ENCODE data around the gene EFNB2.

Gene EFNB2

DNA sequence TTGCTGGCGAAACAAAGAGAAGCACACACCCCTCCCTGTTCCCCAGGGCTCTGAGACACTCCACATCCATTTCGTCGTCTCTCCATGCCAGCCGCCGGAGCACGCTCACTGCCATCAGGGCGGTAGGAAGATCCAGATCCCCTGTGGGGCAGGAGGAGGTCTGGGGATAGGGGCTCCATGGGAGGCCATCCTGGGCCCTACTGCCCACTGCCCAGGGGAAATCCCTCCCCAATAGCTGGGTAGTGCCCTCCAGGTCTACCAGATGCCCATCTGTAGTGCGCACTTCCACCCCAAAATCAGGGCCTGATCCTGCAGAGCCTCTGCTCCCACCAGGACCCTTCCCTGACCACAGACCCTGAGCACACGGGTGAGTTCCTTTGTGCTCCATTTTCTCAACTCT is 80.3 kb downstream of the EFNB2 start:
- H3K4ac ChIP-seq (ENCODE audit: low read depth in 1 of 2, low read length in 2 of 2): no peak overlapping the region
- no peak overlapping the region for H2BK12ac ChIP-seq (ENCODE audit: low read length in 2 of 2)
- H3K79me1 ChIP-seq (replicated peaks; ENCODE audit: low read length, poor library complexity, severe bottlenecking): no peaks in the 10 kb centered on the region
- DNase-seq: no peak
- no peak overlapping the region for H3K27ac ChIP-seq (ENCODE audit: low read length, poor library complexity, severe bottlenecking)
- H3K4me2 ChIP-seq (ENCODE audit: low read length, poor library complexity, severe bottlenecking): no peak overlapping the region
- no peak overlapping the region for H4K8ac ChIP-seq (ENCODE audit: low read length)
- H3K14ac ChIP-seq (ENCODE audit: low read length in 2 of 2): no peak overlapping the region
- no peak overlapping the region for H3K23ac ChIP-seq (ENCODE audit: low read length in 2 of 2)
- no peak overlapping the region for H2AFZ ChIP-seq (ENCODE audit: low read depth, low read length)
- no peak overlapping the region for H2BK120ac ChIP-seq (ENCODE audit: low read depth, low read length)
- no peak overlapping the region for H3K18ac ChIP-seq (ENCODE audit: low read depth in 1 of 2, low read length in 2 of 2)
- WGBS: 100% methylated on average over 5 of the region's 9 CpGs
- no peak overlapping the region for H3K9ac ChIP-seq (ENCODE audit: low read length)
- H2BK5ac ChIP-seq (ENCODE audit: low read depth, low read length, poor library complexity, severe bottlenecking): no peak overlapping the region
- H3K4me1 ChIP-seq (ENCODE audit: control insufficient read depth, insufficient read depth, low read depth, low read length): no peaks in the 10 kb centered on the region
- H3K36me3 ChIP-seq (ENCODE audit: control insufficient read depth in 1 of 2, insufficient read depth in 2 of 2, low read depth in 1 of 2, low read length in 2 of 2): no peaks in the 10 kb centered on the region
- H4K91ac ChIP-seq (ENCODE audit: low read length): no peak overlapping the region
- no peak overlapping the region for H2BK15ac ChIP-seq (ENCODE audit: low read depth, poor library complexity, severe bottlenecking)
- H2AK5ac ChIP-seq (ENCODE audit: low read length, severe bottlenecking): no peak overlapping the region
- no peaks in the 10 kb centered on the region for H3K9me3 ChIP-seq (ENCODE audit: control insufficient read depth, low read length)
- H3K4me3 ChIP-seq (ENCODE audit: insufficient read depth in 1 of 2, low read depth in 1 of 2, low read length in 2 of 2): no peak overlapping the region
- peaks cover 0 to 19% of the 10 kb centered on the region in 2 experiments for H3K27me3 ChIP-seq (ENCODE audit: control insufficient read depth in 1 of 2, insufficient read depth in 1 of 2, low read length in 2 of 2)

DNA sequence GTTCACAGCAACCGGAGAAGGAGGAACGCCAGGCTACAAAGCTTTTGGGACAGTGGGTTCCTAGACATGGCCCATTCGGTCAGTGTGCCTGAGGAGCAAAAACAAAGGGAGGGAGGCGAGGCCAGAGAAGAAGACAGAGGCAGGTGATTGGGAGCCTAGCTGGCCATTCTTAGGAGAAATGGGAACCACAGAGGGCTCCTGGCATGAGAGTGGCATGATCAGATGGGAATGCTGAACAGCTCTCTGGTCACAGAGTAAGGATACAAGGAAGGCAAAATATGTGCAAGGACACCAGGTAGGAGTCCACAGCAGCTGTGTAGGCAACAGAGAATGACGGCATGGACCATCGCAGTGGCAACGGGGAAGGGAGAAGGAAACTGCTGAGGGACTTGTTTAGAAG is 82.4 kb downstream of the EFNB2 start:
- Histone ChIP-seq H3K14ac (ENCODE audit: low read length in 2 of 2) (no peak overlapping the region), H4K8ac (ENCODE audit: low read length) (no peak overlapping the region), H2BK12ac (ENCODE audit: low read length in 2 of 2) (no peak overlapping the region), H4K91ac (ENCODE audit: low read length) (no peak overlapping the region), H2BK120ac (ENCODE audit: low read depth, low read length) (no peak overlapping the region), H3K9me3 (ENCODE audit: control insufficient read depth, low read length) (no peaks in the 10 kb centered on the region), H2AFZ (ENCODE audit: low read depth, low read length) (no peak overlapping the region), H3K36me3 (ENCODE audit: control insufficient read depth in 1 of 2, insufficient read depth in 2 of 2, low read depth in 1 of 2, low read length in 2 of 2) (no peaks in the 10 kb centered on the region), H3K27ac (ENCODE audit: low read length, poor library complexity, severe bottlenecking) (no peak overlapping the region), H3K4me3 (ENCODE audit: insufficient read depth in 1 of 2, low read depth in 1 of 2, low read length in 2 of 2) (no peak overlapping the region), H3K23ac (ENCODE audit: low read length in 2 of 2) (no peak overlapping the region), H2BK5ac (ENCODE audit: low read depth, low read length, poor library complexity, severe bottlenecking) (no peak overlapping the region), H2BK15ac (ENCODE audit: low read depth, poor library complexity, severe bottlenecking) (no peak overlapping the region), H3K4me2 (ENCODE audit: low read length, poor library complexity, severe bottlenecking) (no peak overlapping the region), H3K18ac (ENCODE audit: low read depth in 1 of 2, low read length in 2 of 2) (no peak overlapping the region), H3K27me3 (ENCODE audit: control insufficient read depth in 1 of 2, insufficient read depth in 1 of 2, low read length in 2 of 2) (peaks cover 0 to 19% of the 10 kb centered on the region in 2 experiments), H3K9ac (ENCODE audit: low read length) (no peak overlapping the region), H3K4me1 (ENCODE audit: control insufficient read depth, insufficient read depth, low read depth, low read length) (no peaks in the 10 kb centered on the region), H3K79me1 (replicated peaks; ENCODE audit: low read length, poor library complexity, severe bottlenecking) (no peaks in the 10 kb centered on the region), H3K4ac (ENCODE audit: low read depth in 1 of 2, low read length in 2 of 2) (no peak overlapping the region), H2AK5ac (ENCODE audit: low read length, severe bottlenecking) (no peak overlapping the region)
- no peak for DNase-seq
- 96% methylated on average over 7 of the region's 7 CpGs for WGBS

DNA sequence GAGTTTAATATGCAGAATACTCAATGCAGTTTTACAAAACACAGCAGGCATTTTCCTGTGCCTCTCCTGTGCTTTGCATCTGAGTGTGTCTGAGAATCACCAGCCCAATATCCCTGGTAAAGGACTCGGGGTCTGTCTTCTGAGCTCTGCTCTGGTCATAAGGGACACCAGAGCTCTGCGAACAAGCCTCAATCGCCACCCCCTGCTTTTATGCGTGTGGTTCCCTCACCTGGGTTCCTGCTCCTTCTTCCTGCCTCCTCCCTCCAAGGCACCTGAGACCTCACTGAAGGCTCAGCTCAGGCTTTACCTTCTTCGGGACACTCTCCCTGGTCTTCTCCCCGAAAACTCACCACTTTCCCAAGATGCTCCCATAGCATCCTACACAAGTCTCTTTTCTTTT is 84.5 kb downstream of the EFNB2 start:
- Histone ChIP-seq H3K27me3 (ENCODE audit: control insufficient read depth in 1 of 2, insufficient read depth in 1 of 2, low read length in 2 of 2) (peaks cover 0 to 19% of the 10 kb centered on the region in 2 experiments), H3K23ac (ENCODE audit: low read length in 2 of 2) (no peak overlapping the region), H4K91ac (ENCODE audit: low read length) (no peak overlapping the region), H3K4me3 (ENCODE audit: insufficient read depth in 1 of 2, low read depth in 1 of 2, low read length in 2 of 2) (no peak overlapping the region), H2BK120ac (ENCODE audit: low read depth, low read length) (no peak overlapping the region), H3K4me1 (ENCODE audit: control insufficient read depth, insufficient read depth, low read depth, low read length) (peaks cover 2% of the 10 kb centered on the region), H3K27ac (ENCODE audit: low read length, poor library complexity, severe bottlenecking) (no peak overlapping the region), H2BK12ac (ENCODE audit: low read length in 2 of 2) (no peak overlapping the region), H3K14ac (ENCODE audit: low read length in 2 of 2) (no peak overlapping the region), H3K4ac (ENCODE audit: low read depth in 1 of 2, low read length in 2 of 2) (no peak overlapping the region), H2AFZ (ENCODE audit: low read depth, low read length) (no peak overlapping the region), H3K79me1 (replicated peaks; ENCODE audit: low read length, poor library complexity, severe bottlenecking) (no peaks in the 10 kb centered on the region), H3K36me3 (ENCODE audit: control insufficient read depth in 1 of 2, insufficient read depth in 2 of 2, low read depth in 1 of 2, low read length in 2 of 2) (no peaks in the 10 kb centered on the region), H4K8ac (ENCODE audit: low read length) (no peak overlapping the region), H3K9ac (ENCODE audit: low read length) (no peak overlapping the region), H2BK5ac (ENCODE audit: low read depth, low read length, poor library complexity, severe bottlenecking) (no peak overlapping the region), H3K9me3 (ENCODE audit: control insufficient read depth, low read length) (no peaks in the 10 kb centered on the region), H2BK15ac (ENCODE audit: low read depth, poor library complexity, severe bottlenecking) (no peak overlapping the region), H3K4me2 (ENCODE audit: low read length, poor library complexity, severe bottlenecking) (no peak overlapping the region), H2AK5ac (ENCODE audit: low read length, severe bottlenecking) (no peak overlapping the region), H3K18ac (ENCODE audit: low read depth in 1 of 2, low read length in 2 of 2) (no peak overlapping the region)
- WGBS: 85% methylated on average over 6 of the region's 6 CpGs
- no peak for DNase-seq

DNA sequence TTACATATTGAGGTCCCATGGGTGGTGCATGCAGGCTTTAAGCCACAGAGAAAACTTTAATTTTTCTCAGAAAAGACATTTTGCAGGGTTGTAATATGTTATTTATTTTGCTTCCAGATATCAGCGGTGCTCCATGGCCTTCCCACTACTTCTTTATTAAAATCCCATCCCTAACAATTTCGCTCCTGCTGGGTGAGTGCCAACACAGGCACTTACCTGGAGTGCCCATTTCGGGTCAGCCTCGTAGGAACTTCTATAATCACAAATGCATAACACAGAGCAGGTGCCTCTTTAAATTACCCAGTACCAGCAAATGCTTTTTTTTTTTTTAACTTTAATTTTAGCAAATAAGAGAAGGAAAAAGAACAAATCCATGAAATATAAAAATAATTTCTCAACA is 86.4 kb downstream of the EFNB2 start:
- Histone ChIP-seq H4K91ac (ENCODE audit: low read length) (no peak overlapping the region), H3K27me3 (ENCODE audit: control insufficient read depth in 1 of 2, insufficient read depth in 1 of 2, low read length in 2 of 2) (peaks cover 0 to 19% of the 10 kb centered on the region in 2 experiments), H3K4me1 (ENCODE audit: control insufficient read depth, insufficient read depth, low read depth, low read length) (peaks cover 4% of the 10 kb centered on the region), H3K4ac (ENCODE audit: low read depth in 1 of 2, low read length in 2 of 2) (no peak overlapping the region), H3K4me2 (ENCODE audit: low read length, poor library complexity, severe bottlenecking) (no peak overlapping the region), H2BK15ac (ENCODE audit: low read depth, poor library complexity, severe bottlenecking) (no peak overlapping the region), H4K8ac (ENCODE audit: low read length) (no peak overlapping the region), H2AFZ (ENCODE audit: low read depth, low read length) (no peak overlapping the region), H2AK5ac (ENCODE audit: low read length, severe bottlenecking) (no peak overlapping the region), H3K14ac (ENCODE audit: low read length in 2 of 2) (no peak overlapping the region), H3K27ac (ENCODE audit: low read length, poor library complexity, severe bottlenecking) (no peak overlapping the region), H2BK12ac (ENCODE audit: low read length in 2 of 2) (no peak overlapping the region), H3K4me3 (ENCODE audit: insufficient read depth in 1 of 2, low read depth in 1 of 2, low read length in 2 of 2) (no peak overlapping the region), H3K36me3 (ENCODE audit: control insufficient read depth in 1 of 2, insufficient read depth in 2 of 2, low read depth in 1 of 2, low read length in 2 of 2) (no peaks in the 10 kb centered on the region), H3K79me1 (replicated peaks; ENCODE audit: low read length, poor library complexity, severe bottlenecking) (no peaks in the 10 kb centered on the region), H3K18ac (ENCODE audit: low read depth in 1 of 2, low read length in 2 of 2) (no peak overlapping the region), H2BK5ac (ENCODE audit: low read depth, low read length, poor library complexity, severe bottlenecking) (no peak overlapping the region), H3K9ac (ENCODE audit: low read length) (no peak overlapping the region), H3K9me3 (ENCODE audit: control insufficient read depth, low read length) (no peaks in the 10 kb centered on the region), H3K23ac (ENCODE audit: low read length in 2 of 2) (no peak overlapping the region), H2BK120ac (ENCODE audit: low read depth, low read length) (no peak overlapping the region)
- DNase-seq: no peak
- WGBS: 94% methylated on average over 2 of the region's 4 CpGs

All from mesenchymal stem cell (in vitro differentiated cells and primary cell).